ENCODE measurements around the gene VGF. TPM values are rescaled to one million over a fixed set of nuclear protein-coding genes. Genes with fewer than 3 reads are reported as not detected.

Gene VGF
- total and polyA plus RNA-seq, 2 donors (not counting 3 experiments of a cell fraction or from before 2014, with no cell fraction given) = 0.03 TPM; not detected in 1

DNA sequence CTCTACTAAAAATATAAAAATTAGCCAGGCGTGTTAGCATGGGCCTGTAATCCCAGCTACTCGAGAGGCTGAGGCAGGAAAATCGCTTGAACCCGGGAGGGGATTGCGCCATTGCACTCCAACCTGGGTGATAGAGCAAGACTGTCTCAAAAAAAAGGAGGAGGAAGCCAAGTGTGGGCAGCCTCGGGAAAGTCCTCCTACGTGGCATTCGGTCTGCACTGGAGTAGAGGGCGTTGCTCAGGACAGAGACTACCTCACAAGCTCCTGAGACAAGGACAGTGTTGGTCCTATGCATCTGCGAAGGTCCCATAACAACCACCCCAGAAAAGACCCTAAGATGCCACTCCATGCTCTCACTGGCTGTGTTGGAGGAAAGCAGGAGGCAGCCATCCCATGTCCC lies 48.5 kb downstream of the VGF start:
- ChIA-PET POLR2A (interaction anchor here (0.6 to 3.6 kb wide), 8 partner anchors 8 to 17 kb away, joined by 3 to 50 read pairs (median 8); partner anchors contain the start of gene SERPINE1), CTCF (interaction anchor here (0.7 to 3.5 kb wide), 6 partner anchors 8 to 22 kb away, joined by 4 to 14 read pairs (median 6); partner anchors contain the start of gene SERPINE1)
- Histone ChIP-seq H3K9me1 (replicated peaks; ENCODE audit: control insufficient read depth, extremely low read depth, insufficient read depth, low read length) (no peaks in the 10 kb centered on the region), H3K27ac (ENCODE audit: insufficient read depth, low read depth, low read length) (peak overlapping the region; percentile 95), H3K4me3 (replicated peaks in 1 of 3; ENCODE audit: insufficient read depth in 1 of 3, low read depth in 1 of 3, low read length in 3 of 3) (no peak overlapping the region), H4K20me1 (replicated peaks; ENCODE audit: control insufficient read depth, extremely low read depth, insufficient read depth, low read length) (no peaks in the 10 kb centered on the region), H3K4me1 (ENCODE audit: control insufficient read depth, extremely low read depth, insufficient read depth, low read length) (peaks cover 52% of the 10 kb centered on the region), H3K36me3 (ENCODE audit: control insufficient read depth in 2 of 2, extremely low read depth in 1 of 2, insufficient read depth in 2 of 2, low read length in 2 of 2) (no peaks in the 10 kb centered on the region), H3K79me2 (ENCODE audit: control insufficient read depth, insufficient read depth, low read length) (peaks cover 3% of the 10 kb centered on the region), H3K27me3 (ENCODE audit: control insufficient read depth in 2 of 2, insufficient read depth in 2 of 2, low read length in 2 of 2) (no peaks in the 10 kb centered on the region), H2AFZ (ENCODE audit: low read depth, low read length) (no peak overlapping the region), H3K9ac (replicated peaks; ENCODE audit: extremely low read depth, insufficient read depth, low read length) (peak overlapping the region; percentile 76), H3K4me2 (ENCODE audit: insufficient read depth, low read length) (no peak overlapping the region), H3K9me3 (replicated peaks; ENCODE audit: control insufficient read depth, insufficient read depth, low read length) (no peaks in the 10 kb centered on the region)
- BruUV-seq (replicated peaks) = TSS peak; percentile 40
- TF ChIP-seq GATA2 (IDR thresholded peaks at IDR 0.05; ENCODE audit: insufficient read depth, insufficient read length, low read depth, low read length) (no peak), POLR2AphosphoS5 (IDR thresholded peaks at IDR 0.05; ENCODE audit: insufficient read depth, low read depth, low read length) (no peak), EZH2 (IDR thresholded peaks at IDR 0.05; ENCODE audit: borderline replicate concordance, low read depth, low read length, severe bottlenecking) (no peak)
- TF ChIP-seq, protein P1, sequence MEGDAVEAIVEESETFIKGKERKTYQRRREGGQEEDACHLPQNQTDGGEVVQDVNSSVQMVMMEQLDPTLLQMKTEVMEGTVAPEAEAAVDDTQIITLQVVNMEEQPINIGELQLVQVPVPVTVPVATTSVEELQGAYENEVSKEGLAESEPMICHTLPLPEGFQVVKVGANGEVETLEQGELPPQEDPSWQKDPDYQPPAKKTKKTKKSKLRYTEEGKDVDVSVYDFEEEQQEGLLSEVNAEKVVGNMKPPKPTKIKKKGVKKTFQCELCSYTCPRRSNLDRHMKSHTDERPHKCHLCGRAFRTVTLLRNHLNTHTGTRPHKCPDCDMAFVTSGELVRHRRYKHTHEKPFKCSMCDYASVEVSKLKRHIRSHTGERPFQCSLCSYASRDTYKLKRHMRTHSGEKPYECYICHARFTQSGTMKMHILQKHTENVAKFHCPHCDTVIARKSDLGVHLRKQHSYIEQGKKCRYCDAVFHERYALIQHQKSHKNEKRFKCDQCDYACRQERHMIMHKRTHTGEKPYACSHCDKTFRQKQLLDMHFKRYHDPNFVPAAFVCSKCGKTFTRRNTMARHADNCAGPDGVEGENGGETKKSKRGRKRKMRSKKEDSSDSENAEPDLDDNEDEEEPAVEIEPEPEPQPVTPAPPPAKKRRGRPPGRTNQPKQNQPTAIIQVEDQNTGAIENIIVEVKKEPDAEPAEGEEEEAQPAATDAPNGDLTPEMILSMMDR (IDR thresholded peaks at IDR 0.05; ENCODE audit: extremely low read depth in 1 of 2, insufficient read depth in 1 of 2, low read depth in 1 of 2, low read length in 2 of 2) = no peak
- FAIRE-seq (no peak), DNase-seq (ENCODE audit: low read depth, low spot score) (no peak)
- dilution Hi-C loops (cut with MboI; ENCODE audit: extremely low pct_ligation_motif_present, low sequenced_read_pairs) (no loop called here), intact Hi-C loops (cut with micrococcal nuclease) (loop anchor here (1.0 kb wide), 1 partner anchor 9 kb away; no protein-coding TSS in a partner anchor)

DNA sequence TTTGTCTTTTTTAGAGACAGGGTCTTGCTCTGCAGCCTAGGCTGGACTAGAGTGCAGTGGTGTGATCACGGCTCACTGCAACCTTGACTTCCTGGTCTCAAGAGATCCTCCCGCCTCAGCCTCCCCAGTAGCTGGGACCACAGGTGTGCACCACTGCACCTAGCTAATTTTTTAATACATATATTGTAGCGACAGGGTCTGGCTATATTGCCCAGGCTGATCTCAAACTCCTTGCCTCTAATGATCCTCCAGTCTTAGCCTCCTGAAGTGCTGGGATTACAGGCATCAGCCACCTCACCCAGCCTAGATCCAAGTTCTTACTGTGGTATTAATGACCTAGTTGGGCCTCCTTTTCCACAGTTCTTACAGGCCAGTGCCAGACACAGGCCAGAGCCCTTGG lies 50.2 kb downstream of the VGF start:
- ChIA-PET POLR2A (interaction anchor here (4.6 to 8.8 kb wide), 2 partner anchors 8 to 13 kb away, joined by 49 to 132 read pairs; partner anchors contain the start of gene SERPINE1), CTCF (interaction anchor here (1.2 kb wide), 1 partner anchor 21 kb away, joined by 3 read pairs; no protein-coding TSS in a partner anchor)
- H3K27ac ChIP-seq (ENCODE audit: insufficient read depth, low read depth, low read length) = peak overlapping the region; percentile 48
- H3K27me3 ChIP-seq (ENCODE audit: control insufficient read depth in 2 of 2, insufficient read depth in 2 of 2, low read length in 2 of 2) = no peaks in the 10 kb centered on the region
- no peak for DNase-seq (ENCODE audit: low read depth, low spot score)
- TF ChIP-seq, protein P2, sequence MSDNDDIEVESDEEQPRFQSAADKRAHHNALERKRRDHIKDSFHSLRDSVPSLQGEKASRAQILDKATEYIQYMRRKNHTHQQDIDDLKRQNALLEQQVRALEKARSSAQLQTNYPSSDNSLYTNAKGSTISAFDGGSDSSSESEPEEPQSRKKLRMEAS (IDR thresholded peaks at IDR 0.05; ENCODE audit: insufficient read depth, insufficient read length) = no peak
- TF ChIP-seq EZH2 (IDR thresholded peaks at IDR 0.05; ENCODE audit: borderline replicate concordance, low read depth, low read length, severe bottlenecking) (no peak), FOS (IDR thresholded peaks at IDR 0.05; ENCODE audit: borderline replicate concordance, insufficient read depth, low read length) (no peak), JUN (IDR thresholded peaks at IDR 0.05; ENCODE audit: borderline replicate concordance, insufficient read depth, insufficient read length, low read depth) (no peak), GATA2 (IDR thresholded peaks at IDR 0.05; ENCODE audit: insufficient read depth, insufficient read length, low read depth, low read length) (no peak), POLR2A (IDR thresholded peaks at IDR 0.05; ENCODE audit: low read depth, low read length) (no peak), MYC (IDR thresholded peaks at IDR 0.05; ENCODE audit: low read depth, low read length) (no peak), POLR2AphosphoS5 (IDR thresholded peaks at IDR 0.05; ENCODE audit: insufficient read depth, low read depth, low read length) (no peak)
- TF ChIP-seq, protein P1 (IDR thresholded peaks at IDR 0.05; ENCODE audit: extremely low read depth in 1 of 2, insufficient read depth in 1 of 2, low read depth in 1 of 2, low read length in 2 of 2) = no peak
- H3K79me2 ChIP-seq (ENCODE audit: control insufficient read depth, insufficient read depth, low read length) = peaks cover 8% of the 10 kb centered on the region
- peaks cover 56% of the 10 kb centered on the region for H3K4me1 ChIP-seq (ENCODE audit: control insufficient read depth, extremely low read depth, insufficient read depth, low read length)
- intact Hi-C loops (cut with micrococcal nuclease) = no loop called here
- H3K9me1 ChIP-seq (replicated peaks; ENCODE audit: control insufficient read depth, extremely low read depth, insufficient read depth, low read length) = no peaks in the 10 kb centered on the region
- H3K4me3 ChIP-seq (replicated peaks in 1 of 3; ENCODE audit: insufficient read depth in 1 of 3, low read depth in 1 of 3, low read length in 3 of 3) = no peak overlapping the region
- BruUV-seq (replicated peaks) = no TSS peak
- H3K9ac ChIP-seq (replicated peaks; ENCODE audit: extremely low read depth, insufficient read depth, low read length) = no peak overlapping the region
- no peak overlapping the region for H2AFZ ChIP-seq (ENCODE audit: low read depth, low read length)
- H3K36me3 ChIP-seq (ENCODE audit: control insufficient read depth in 2 of 2, extremely low read depth in 1 of 2, insufficient read depth in 2 of 2, low read length in 2 of 2) = no peaks in the 10 kb centered on the region
- H3K4me2 ChIP-seq (ENCODE audit: insufficient read depth, low read length) = no peak overlapping the region
- H4K20me1 ChIP-seq (replicated peaks; ENCODE audit: control insufficient read depth, extremely low read depth, insufficient read depth, low read length) = no peaks in the 10 kb centered on the region
- dilution Hi-C loops (cut with MboI; ENCODE audit: extremely low pct_ligation_motif_present, low sequenced_read_pairs) = no loop called here
- no peaks in the 10 kb centered on the region for H3K9me3 ChIP-seq (replicated peaks; ENCODE audit: control insufficient read depth, insufficient read depth, low read length)
- FAIRE-seq = no peak

Measured in endothelial cell of umbilical vein (primary cell).